KMS-11 (cell line): ENCODE data around the gene UBAP2.

ENCODE experiments used
- H2AFZ ChIP-seq: fragments of 200-600 bp; sonication (generic); 2 replicates; pipeline ENCODE4 v1.6.1; 2016; ENCODE audit warnings: antibody characterized with exemption, mixed run types, low read depth
- H3K27ac ChIP-seq: fragments of 200-600 bp; sonication (generic); 2 replicates; pipeline ENCODE4 v1.6.1; 2016; ENCODE audit warnings: mild to moderate bottlenecking, mixed run types
- H3K27me3 ChIP-seq: fragments of 200-600 bp; sonication (generic); 2 replicates; pipeline ENCODE4 v1.6.1; 2017; ENCODE audit warnings: mild to moderate bottlenecking, low read depth, mixed run types, moderate library complexity; ENCODE audit not compliant: insufficient read depth
- H3K36me3 ChIP-seq: fragments of 200-600 bp; sonication (generic); 2 replicates; pipeline ENCODE4 v1.6.1; 2017; ENCODE audit warnings: mild to moderate bottlenecking, mixed run types; ENCODE audit not compliant: insufficient read depth
- H3K4me1 ChIP-seq: fragments of 200-600 bp; sonication (generic); 2 replicates; pipeline ENCODE4 v1.6.1; 2016; ENCODE audit warnings: mild to moderate bottlenecking, low read depth, mixed run types; ENCODE audit not compliant: poor library complexity, severe bottlenecking
- H3K4me2 ChIP-seq: fragments of 200-600 bp; sonication (generic); 2 replicates; pipeline ENCODE4 v1.7.0; 2016; ENCODE audit warnings: mild to moderate bottlenecking, mixed run types
- H3K4me3 ChIP-seq: fragments of 200-600 bp; sonication (generic); IDR thresholded peaks from 2 replicates; pipeline ENCODE4 v1.6.1; 2017; ENCODE audit warnings: low read depth, low read length, mixed read lengths; ENCODE audit not compliant: insufficient read depth
- H3K79me2 ChIP-seq: fragments of 200-600 bp; sonication (generic); 2 replicates; pipeline ENCODE4 v1.6.1; 2016; ENCODE audit warnings: low read depth, mixed run types; ENCODE audit not compliant: insufficient read depth
- H3K9ac ChIP-seq: fragments of 200-600 bp; sonication (generic); 2 replicates; pipeline ENCODE4 v1.6.1; 2016; ENCODE audit warnings: mild to moderate bottlenecking, mixed run types
- H4K20me1 ChIP-seq: fragments of 200-600 bp; sonication (generic); 2 replicates; pipeline ENCODE4 v1.6.1; 2016; ENCODE audit warnings: mild to moderate bottlenecking, mixed run types; ENCODE audit not compliant: insufficient read depth
- CTCF ChIP-seq: fragments of 200-600 bp; sonication (generic); conservative IDR thresholded peaks from 2 replicates; pipeline ENCODE4 v1.6.1; 2017; ENCODE audit warnings: low read depth, mild to moderate bottlenecking, antibody characterized with exemption, low read length, moderate library complexity, mixed read lengths

Gene UBAP2

DNA sequence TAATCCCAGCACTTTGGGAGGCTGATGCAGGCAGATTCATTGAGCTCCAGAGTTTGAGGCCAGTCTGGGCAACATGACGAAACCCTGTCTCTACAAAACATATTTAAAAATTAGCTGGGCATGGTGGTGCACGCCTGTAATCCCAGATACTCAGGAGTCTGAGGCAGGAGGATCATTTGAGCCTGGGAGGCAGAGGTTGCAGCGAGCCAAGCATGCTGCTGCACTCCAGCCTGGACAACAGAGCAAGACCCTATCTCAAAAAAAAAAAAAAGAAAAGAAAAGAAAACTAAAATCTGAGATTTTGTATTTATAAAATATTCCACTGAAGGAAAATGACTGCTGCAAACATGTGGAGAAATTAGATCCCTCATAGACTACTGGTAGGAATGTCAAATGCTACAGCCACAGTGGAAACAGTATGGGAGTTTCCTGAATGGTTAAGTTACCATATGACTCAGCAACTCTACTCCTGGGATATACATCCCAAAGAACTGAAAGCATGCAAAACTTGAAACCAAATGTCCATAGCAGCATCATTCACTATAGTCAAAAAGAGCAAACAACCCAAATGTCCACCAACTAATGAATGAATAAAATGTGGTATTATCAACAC, 106.1 kb downstream of the UBAP2 start:
- Histone ChIP-seq H3K4me2 (no peak overlapping the region), H3K36me3 (peaks cover 3% of the 10 kb centered on the region; the same call in 1 of the 2 replicates), H3K4me3 (no peak overlapping the region)

GRCh38 chr9:33939924-33940874, 108.5 kb downstream of the UBAP2 start:
- Histone ChIP-seq H3K4me1 (peaks cover 15% of the 10 kb centered on the region), H3K36me3 (no peaks in the 10 kb centered on the region; the same call in 1 of the 2 replicates), H3K27me3 (no peaks in the 10 kb centered on the region), H3K4me2 (no peak overlapping the region), H3K79me2 (no peaks in the 10 kb centered on the region), H2AFZ (no peak overlapping the region), H3K27ac (no peak overlapping the region), H4K20me1 (no peaks in the 10 kb centered on the region), H3K4me3 (no peak overlapping the region), H3K9ac (no peak overlapping the region)
- TF ChIP-seq CTCF, result no peak

More for the DNA sequence above, 106.1 kb downstream of the UBAP2 start:
- H4K20me1 ChIP-seq, result no peaks in the 10 kb centered on the region
- no peak overlapping the region for H3K9ac ChIP-seq
- no peaks in the 10 kb centered on the region for H3K27me3 ChIP-seq
- H2AFZ ChIP-seq, result no peak overlapping the region
- no peaks in the 10 kb centered on the region for H3K79me2 ChIP-seq
- no peak overlapping the region for H3K27ac ChIP-seq
- peaks cover 15% of the 10 kb centered on the region for H3K4me1 ChIP-seq
- TF ChIP-seq CTCF, result no peak

GRCh38 chr9:33934188-33934878, 114.4 kb downstream of the UBAP2 start:
- Histone ChIP-seq H3K27me3 (no peaks in the 10 kb centered on the region), H3K4me2 (no peak overlapping the region), H3K36me3 (peaks cover 4% of the 10 kb centered on the region; the same call in 1 of the 2 replicates), H3K9ac (no peak overlapping the region), H3K27ac (no peak overlapping the region), H3K4me1 (no peaks in the 10 kb centered on the region), H4K20me1 (no peaks in the 10 kb centered on the region), H3K4me3 (no peak overlapping the region), H2AFZ (no peak overlapping the region), H3K79me2 (no peaks in the 10 kb centered on the region; the same call in 1 of the 2 replicates)
- no peak for TF ChIP-seq CTCF

- Histone ChIP-seq H4K20me1 (no peaks in the 10 kb centered on the region), H2AFZ (no peak overlapping the region), H3K9ac (no peak overlapping the region), H3K27me3 (no peaks in the 10 kb centered on the region), H3K4me3 (no peak overlapping the region), H3K79me2 (no peaks in the 10 kb centered on the region; the same call in 1 of the 2 replicates), H3K27ac (no peak overlapping the region), H3K4me2 (no peak overlapping the region), H3K4me1 (no peaks in the 10 kb centered on the region), H3K36me3 (peaks cover 9% of the 10 kb centered on the region; the same call in 1 of the 2 replicates)
- TF ChIP-seq CTCF, result no peak
Measured at GRCh38 chr9:33932078-33932807, 116.4 kb downstream of the UBAP2 start.
